ENCODE measurements around the gene RHO. TPM values are rescaled to one million over a fixed set of nuclear protein-coding genes. Genes with fewer than 3 reads are reported as not detected.

Gene RHO
- total RNA-seq, 2 experiments from 2014 or later: not detected

GRCh38 chr3:129573493-129573892 is 45.1 kb downstream of the RHO start:
- H3K27me3 Mint-ChIP-seq (ENCODE audit: low read depth): no peaks in the 10 kb centered on the region
- no peaks in the 10 kb centered on the region for H3K36me3 Mint-ChIP-seq (ENCODE audit: low read depth)

GRCh38 chr3:129574206-129574605 is 45.8 kb downstream of the RHO start:
- no peaks in the 10 kb centered on the region for H3K36me3 Mint-ChIP-seq (ENCODE audit: low read depth)
- H3K27me3 Mint-ChIP-seq (ENCODE audit: low read depth): no peaks in the 10 kb centered on the region
- H3K27ac Mint-ChIP-seq: no peak overlapping the region
- no peaks in the 10 kb centered on the region for H3K9me3 Mint-ChIP-seq
- H3K4me3 Mint-ChIP-seq: no peak overlapping the region
- intact Hi-C loops (cut with micrococcal nuclease): no loop called here
- DNase-seq: no peak
- peaks cover 21% of the 10 kb centered on the region for H3K4me1 Mint-ChIP-seq (ENCODE audit: low read depth)
- CTCF ChIA-PET: no interaction called here

More at GRCh38 chr3:129573493-129573892, 45.1 kb downstream of the RHO start:
- Mint-ChIP-seq H3K4me1 (ENCODE audit: low read depth) (peaks cover 21% of the 10 kb centered on the region), H3K27ac (no peak overlapping the region), H3K4me3 (no peak overlapping the region), H3K9me3 (no peaks in the 10 kb centered on the region)
- intact Hi-C loops (cut with micrococcal nuclease): no loop called here
- CTCF ChIA-PET: no interaction called here
- DNase-seq: no peak

GRCh38 chr3:129575233-129575996 is 47.0 kb downstream of the RHO start:
- intact Hi-C loops (cut with micrococcal nuclease): no loop called here
- Mint-ChIP-seq H3K4me1 (ENCODE audit: low read depth) (peaks cover 21% of the 10 kb centered on the region), H3K36me3 (ENCODE audit: low read depth) (no peaks in the 10 kb centered on the region), H3K27me3 (ENCODE audit: low read depth) (no peaks in the 10 kb centered on the region), H3K9me3 (no peaks in the 10 kb centered on the region), H3K27ac (no peak overlapping the region), H3K4me3 (no peak overlapping the region)
- no peak for DNase-seq
- CTCF ChIA-PET: interaction anchor here (1.1 kb wide), 1 partner anchor 85 kb away, joined by 3 read pairs; no protein-coding TSS in a partner anchor

- H3K36me3 Mint-ChIP-seq (ENCODE audit: low read depth): no peaks in the 10 kb centered on the region
- intact Hi-C loops (cut with micrococcal nuclease): no loop called here
- H3K4me3 Mint-ChIP-seq: no peak overlapping the region
- peaks cover 21% of the 10 kb centered on the region for H3K4me1 Mint-ChIP-seq (ENCODE audit: low read depth)
- CTCF ChIA-PET: interaction anchor here (1.1 kb wide), 1 partner anchor 86 kb away, joined by 3 read pairs; no protein-coding TSS in a partner anchor
- no peaks in the 10 kb centered on the region for H3K27me3 Mint-ChIP-seq (ENCODE audit: low read depth)
- no peak overlapping the region for H3K27ac Mint-ChIP-seq
- DNase-seq: no peak
- no peaks in the 10 kb centered on the region for H3K9me3 Mint-ChIP-seq
These were observed 47.6 kb downstream of the RHO start for GRCh38 chr3:129575997-129576384.

GRCh38 chr3:129576514-129577352 is 48.3 kb downstream of the RHO start:
- Mint-ChIP-seq H3K27ac (no peak overlapping the region), H3K9me3 (no peaks in the 10 kb centered on the region), H3K4me3 (no peak overlapping the region), H3K27me3 (ENCODE audit: low read depth) (no peaks in the 10 kb centered on the region), H3K4me1 (ENCODE audit: low read depth) (peaks cover 21% of the 10 kb centered on the region), H3K36me3 (ENCODE audit: low read depth) (no peaks in the 10 kb centered on the region)
- DNase-seq: peak; percentile 55
- CTCF ChIA-PET: interaction anchor here (1.1 to 1.6 kb wide), 2 partner anchors 51 to 86 kb away, joined by 3 read pairs; no protein-coding TSS in a partner anchor
- intact Hi-C loops (cut with micrococcal nuclease): no loop called here

- intact Hi-C loops (cut with micrococcal nuclease): no loop called here
- Mint-ChIP-seq H3K4me3 (no peak overlapping the region), H3K27ac (no peak overlapping the region), H3K4me1 (ENCODE audit: low read depth) (peaks cover 21% of the 10 kb centered on the region), H3K27me3 (ENCODE audit: low read depth) (no peaks in the 10 kb centered on the region), H3K9me3 (no peaks in the 10 kb centered on the region), H3K36me3 (ENCODE audit: low read depth) (no peaks in the 10 kb centered on the region)
- no peak for DNase-seq
- CTCF ChIA-PET: interaction anchor here (1.6 kb wide), 1 partner anchor 51 kb away, joined by 3 read pairs; no protein-coding TSS in a partner anchor
These were observed 48.9 kb downstream of the RHO start for GRCh38 chr3:129577366-129577765.

- CTCF ChIA-PET: interaction anchor here (0.7 to 1.6 kb wide), 3 partner anchors 10 to 50 kb away, joined by 3 to 5 read pairs (median 3); no protein-coding TSS in a partner anchor
- Mint-ChIP-seq H3K27me3 (ENCODE audit: low read depth) (no peaks in the 10 kb centered on the region), H3K9me3 (no peaks in the 10 kb centered on the region), H3K4me3 (no peak overlapping the region), H3K36me3 (ENCODE audit: low read depth) (no peaks in the 10 kb centered on the region), H3K27ac (no peak overlapping the region), H3K4me1 (ENCODE audit: low read depth) (peaks cover 21% of the 10 kb centered on the region)
- intact Hi-C loops (cut with micrococcal nuclease): no loop called here
- DNase-seq: no peak
These were observed 49.7 kb downstream of the RHO start for GRCh38 chr3:129577925-129578786.

- no peaks in the 10 kb centered on the region for H3K36me3 Mint-ChIP-seq (ENCODE audit: low read depth)
- H3K4me3 Mint-ChIP-seq: no peak overlapping the region
- no peak overlapping the region for H3K27ac Mint-ChIP-seq
- H3K4me1 Mint-ChIP-seq (ENCODE audit: low read depth): peaks cover 21% of the 10 kb centered on the region
- H3K27me3 Mint-ChIP-seq (ENCODE audit: low read depth): no peaks in the 10 kb centered on the region
- CTCF ChIA-PET: no interaction called here
- DNase-seq: no peak
- intact Hi-C loops (cut with micrococcal nuclease): no loop called here
- no peaks in the 10 kb centered on the region for H3K9me3 Mint-ChIP-seq
These were observed 51.6 kb downstream of the RHO start for GRCh38 chr3:129579991-129580390.

- Mint-ChIP-seq H3K9me3 (no peaks in the 10 kb centered on the region), H3K4me3 (no peak overlapping the region), H3K36me3 (ENCODE audit: low read depth) (no peaks in the 10 kb centered on the region), H3K27me3 (ENCODE audit: low read depth) (no peaks in the 10 kb centered on the region), H3K4me1 (ENCODE audit: low read depth) (peaks cover 9% of the 10 kb centered on the region), H3K27ac (no peak overlapping the region)
- intact Hi-C loops (cut with micrococcal nuclease): no loop called here
- CTCF ChIA-PET: no interaction called here
- no peak for DNase-seq
These were observed 53.2 kb downstream of the RHO start for GRCh38 chr3:129581623-129582022.

GRCh38 chr3:129582799-129583198 is 54.4 kb downstream of the RHO start:
- Mint-ChIP-seq H3K36me3 (ENCODE audit: low read depth) (no peaks in the 10 kb centered on the region), H3K4me3 (no peak overlapping the region), H3K27ac (no peak overlapping the region), H3K9me3 (no peaks in the 10 kb centered on the region), H3K4me1 (ENCODE audit: low read depth) (peaks cover 2% of the 10 kb centered on the region), H3K27me3 (ENCODE audit: low read depth) (no peaks in the 10 kb centered on the region)
- CTCF ChIA-PET: interaction anchor here (0.6 kb wide), 1 partner anchor 23 kb away, joined by 3 read pairs; no protein-coding TSS in a partner anchor
- intact Hi-C loops (cut with micrococcal nuclease): no loop called here
- no peak for DNase-seq

GRCh38 chr3:129583289-129583688 is 54.9 kb downstream of the RHO start:
- intact Hi-C loops (cut with micrococcal nuclease): no loop called here
- Mint-ChIP-seq H3K4me3 (no peak overlapping the region), H3K27me3 (ENCODE audit: low read depth) (no peaks in the 10 kb centered on the region), H3K36me3 (ENCODE audit: low read depth) (no peaks in the 10 kb centered on the region), H3K4me1 (ENCODE audit: low read depth) (no peaks in the 10 kb centered on the region), H3K9me3 (no peaks in the 10 kb centered on the region), H3K27ac (no peak overlapping the region)
- CTCF ChIA-PET: no interaction called here
- DNase-seq: no peak

- intact Hi-C loops (cut with micrococcal nuclease): no loop called here
- Mint-ChIP-seq H3K36me3 (ENCODE audit: low read depth) (no peaks in the 10 kb centered on the region), H3K27ac (no peak overlapping the region), H3K9me3 (no peaks in the 10 kb centered on the region), H3K27me3 (ENCODE audit: low read depth) (no peaks in the 10 kb centered on the region), H3K4me3 (no peak overlapping the region), H3K4me1 (ENCODE audit: low read depth) (no peaks in the 10 kb centered on the region)
- no peak for DNase-seq
- CTCF ChIA-PET: no interaction called here
These were observed 56.2 kb downstream of the RHO start for GRCh38 chr3:129584631-129585030.
